ENCODE measurements around the gene TDRD9.
"Not testable (repeated sequence)": the region's sequence is repeated elsewhere in the genome, so short reads cannot be mapped to it uniquely, and the experiment has no call there.

Gene TDRD9

GRCh38 chr14:103910984-103911383 is 17.3 kb upstream of the TDRD9 start:
- in situ Hi-C loops (cut with HindIII; ENCODE audit: low pct_ligation_motif_present, low sequenced_read_pairs): no loop called here
- DNase-seq: no peak
- Histone ChIP-seq H3K27ac (no peak overlapping the region), H3K27me3 (replicated peaks) (no peaks in the 10 kb centered on the region), H3K36me3 (replicated peaks) (peaks cover 13% of the 10 kb centered on the region), H3K4me3 (ENCODE audit: low read depth, low read length) (no peak overlapping the region)
- TF ChIP-seq CTCF (IDR thresholded peaks at IDR 0.05; ENCODE audit: low read depth, low read length, missing control alignments): no peak

- in situ Hi-C loops (cut with HindIII; ENCODE audit: low pct_ligation_motif_present, low sequenced_read_pairs): no loop called here
- no peak overlapping the region for H3K4me3 ChIP-seq (ENCODE audit: low read depth, low read length)
- H3K27me3 ChIP-seq (replicated peaks): no peaks in the 10 kb centered on the region
- TF ChIP-seq CTCF (IDR thresholded peaks at IDR 0.05; ENCODE audit: low read depth, low read length, missing control alignments): no peak
- no peak for DNase-seq
- H3K27ac ChIP-seq: no peak overlapping the region
- H3K36me3 ChIP-seq (replicated peaks): peaks cover 13% of the 10 kb centered on the region
These were observed 12.6 kb upstream of the TDRD9 start for GRCh38 chr14:103915616-103916015.

GRCh38 chr14:103916636-103917262 is 11.5 kb upstream of the TDRD9 start:
- Histone ChIP-seq H3K27ac (no peak overlapping the region), H3K27me3 (replicated peaks) (no peaks in the 10 kb centered on the region), H3K36me3 (replicated peaks) (peaks cover 9% of the 10 kb centered on the region), H3K4me3 (ENCODE audit: low read depth, low read length) (no peak overlapping the region)
- DNase-seq: no peak
- in situ Hi-C loops (cut with HindIII; ENCODE audit: low pct_ligation_motif_present, low sequenced_read_pairs): no loop called here
- no peak for TF ChIP-seq CTCF (IDR thresholded peaks at IDR 0.05; ENCODE audit: low read depth, low read length, missing control alignments)

GRCh38 chr14:103920981-103921854 is 7.0 kb upstream of the TDRD9 start:
- Histone ChIP-seq H3K4me3 (ENCODE audit: low read depth, low read length) (peak overlapping the region; percentile 95), H3K36me3 (replicated peaks) (no peaks in the 10 kb centered on the region), H3K27me3 (replicated peaks) (no peaks in the 10 kb centered on the region), H3K27ac (peak overlapping the region; percentile 57)
- in situ Hi-C loops (cut with HindIII; ENCODE audit: low pct_ligation_motif_present, low sequenced_read_pairs): no loop called here
- peak; percentile 88 for TF ChIP-seq CTCF (IDR thresholded peaks at IDR 0.05; ENCODE audit: low read depth, low read length, missing control alignments)
- DNase-seq: peak; percentile 83

- not testable (repeated sequence) for DNase-seq; H3K36me3 ChIP-seq (replicated peaks)
These were observed 6.4 kb upstream of the TDRD9 start for GRCh38 chr14:103921855-103922200.

GRCh38 chr14:103923863-103924262 is 4.4 kb upstream of the TDRD9 start:
- in situ Hi-C loops (cut with HindIII; ENCODE audit: low pct_ligation_motif_present, low sequenced_read_pairs): no loop called here
- no peaks in the 10 kb centered on the region for H3K27me3 ChIP-seq (replicated peaks)
- no peak overlapping the region for H3K27ac ChIP-seq
- no peak overlapping the region for H3K4me3 ChIP-seq (ENCODE audit: low read depth, low read length)
- no peak for DNase-seq
- no peaks in the 10 kb centered on the region for H3K36me3 ChIP-seq (replicated peaks)
- no peak for TF ChIP-seq CTCF (IDR thresholded peaks at IDR 0.05; ENCODE audit: low read depth, low read length, missing control alignments)

More at GRCh38 chr14:103921855-103922200, 6.4 kb upstream of the TDRD9 start:
- H3K27ac ChIP-seq; in situ Hi-C loops (cut with HindIII; ENCODE audit: low pct_ligation_motif_present, low sequenced_read_pairs); H3K27me3 ChIP-seq (replicated peaks): not testable (repeated sequence)
- peak overlapping the region; percentile 95 for H3K4me3 ChIP-seq (ENCODE audit: low read depth, low read length)

Measured in brain microvascular endothelial cell (primary cell).